ENCODE measurements around the gene PLET1.
"Not testable (repeated sequence)": the region's sequence is repeated elsewhere in the genome, so short reads cannot be mapped to it uniquely, and the experiment has no call there.

PLET1 gene

GRCh38 chr11:112200252-112200651 lies 60.4 kb downstream of the PLET1 start:
- H3K4me3 ChIP-seq (ENCODE audit: low read length), result no peak overlapping the region
- TF ChIP-seq CTCF (conservative IDR thresholded peaks at IDR 0.05; ENCODE audit: low read depth, low read length), result no peak
- no peak for DNase-seq (ENCODE audit: low read depth)

GRCh38 chr11:112199101-112199500 lies 61.6 kb downstream of the PLET1 start:
- DNase-seq (ENCODE audit: low read depth); H3K4me3 ChIP-seq (ENCODE audit: low read length): not testable (repeated sequence)

Measured in retinal pigment epithelial cell (primary cell).